AG04450 (cell line): ENCODE data around the gene AP3M1. TPM values are rescaled to one million over a fixed set of nuclear protein-coding genes. Genes with fewer than 3 reads are reported as not detected.

ENCODE experiments used
- CTCF ChIA-PET: fragments of 300-600, 350-600 bp; formaldehyde crosslinking; extraction: SDS; loops from one replicate; lab custom pipeline; 2022; ENCODE audit warnings: antibody characterized with exemption, inconsistent platforms; lab: Charles Lee
- POLR2A ChIA-PET: fragments of 350-600 bp; formaldehyde crosslinking; extraction: SDS; loops from one replicate; lab custom pipeline; 2021; ENCODE audit warnings: antibody characterized with exemption, inconsistent platforms; lab: Yijun Ruan, JAX
- DNase-seq: peaks from one replicate; pipeline ENCODE4 v3.0.0-alpha.2; 2011; ENCODE audit warnings: low read depth, low spot score
- H3K27ac ChIP-seq: one replicate; pipeline ENCODE4 v1.5.1; 2012; ENCODE audit warnings: low read depth, low read length, control low read depth
- H3K27me3 ChIP-seq: one replicate; pipeline ENCODE4 v1.6.0; 2012; ENCODE audit warnings: low read length; ENCODE audit not compliant: control insufficient read depth, insufficient read depth
- H3K4me3 ChIP-seq: 2 replicates; pipeline ENCODE4 v1.5.1; 2011; ENCODE audit warnings: mild to moderate bottlenecking, low read depth, low read length, control low read depth
- H3K9me3 ChIP-seq: 2 replicates; pipeline ENCODE4 v1.5.1; 2012; ENCODE audit warnings: low read length; ENCODE audit not compliant: control insufficient read depth, insufficient read depth
- polyA plus RNA-seq: library from polyadenylated mRNA; depleted of rRNA; stranded (reverse); fragments of >200 nt; gene quantifications from 2 replicates; pipeline ENCODE4 v1.2.3, GENCODE V29; 2011
- TF ChIP-seq, protein P1 (sequence below): IDR thresholded peaks from 2 replicates; pipeline ENCODE4 v1.5.1; 2011; ENCODE audit warnings: low read depth, low read length, control low read depth, inconsistent platforms

Gene AP3M1
- polyA plus RNA-seq, 1 experiment: 70.7 TPM

DNA sequence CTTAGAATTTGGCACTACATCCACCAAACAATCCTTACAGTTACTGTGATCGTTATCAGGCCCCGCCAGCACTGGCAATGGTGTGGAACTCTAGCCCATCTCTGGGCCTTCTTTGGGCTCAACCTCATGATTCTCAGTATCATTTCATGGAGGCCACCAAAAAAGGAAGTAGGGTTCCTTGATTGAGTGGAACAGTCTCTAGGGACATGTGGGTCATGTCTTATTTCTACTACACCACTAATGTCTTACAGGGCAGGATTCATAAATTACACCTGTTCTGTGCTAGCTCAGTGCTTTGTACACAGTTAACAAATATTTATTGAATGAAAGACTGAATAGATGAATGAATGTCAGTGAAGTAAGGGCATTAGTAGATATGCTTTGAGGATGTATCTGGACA is 53.9 kb downstream of the AP3M1 start:
- TF ChIP-seq, protein P1, sequence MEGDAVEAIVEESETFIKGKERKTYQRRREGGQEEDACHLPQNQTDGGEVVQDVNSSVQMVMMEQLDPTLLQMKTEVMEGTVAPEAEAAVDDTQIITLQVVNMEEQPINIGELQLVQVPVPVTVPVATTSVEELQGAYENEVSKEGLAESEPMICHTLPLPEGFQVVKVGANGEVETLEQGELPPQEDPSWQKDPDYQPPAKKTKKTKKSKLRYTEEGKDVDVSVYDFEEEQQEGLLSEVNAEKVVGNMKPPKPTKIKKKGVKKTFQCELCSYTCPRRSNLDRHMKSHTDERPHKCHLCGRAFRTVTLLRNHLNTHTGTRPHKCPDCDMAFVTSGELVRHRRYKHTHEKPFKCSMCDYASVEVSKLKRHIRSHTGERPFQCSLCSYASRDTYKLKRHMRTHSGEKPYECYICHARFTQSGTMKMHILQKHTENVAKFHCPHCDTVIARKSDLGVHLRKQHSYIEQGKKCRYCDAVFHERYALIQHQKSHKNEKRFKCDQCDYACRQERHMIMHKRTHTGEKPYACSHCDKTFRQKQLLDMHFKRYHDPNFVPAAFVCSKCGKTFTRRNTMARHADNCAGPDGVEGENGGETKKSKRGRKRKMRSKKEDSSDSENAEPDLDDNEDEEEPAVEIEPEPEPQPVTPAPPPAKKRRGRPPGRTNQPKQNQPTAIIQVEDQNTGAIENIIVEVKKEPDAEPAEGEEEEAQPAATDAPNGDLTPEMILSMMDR: no peak

DNA sequence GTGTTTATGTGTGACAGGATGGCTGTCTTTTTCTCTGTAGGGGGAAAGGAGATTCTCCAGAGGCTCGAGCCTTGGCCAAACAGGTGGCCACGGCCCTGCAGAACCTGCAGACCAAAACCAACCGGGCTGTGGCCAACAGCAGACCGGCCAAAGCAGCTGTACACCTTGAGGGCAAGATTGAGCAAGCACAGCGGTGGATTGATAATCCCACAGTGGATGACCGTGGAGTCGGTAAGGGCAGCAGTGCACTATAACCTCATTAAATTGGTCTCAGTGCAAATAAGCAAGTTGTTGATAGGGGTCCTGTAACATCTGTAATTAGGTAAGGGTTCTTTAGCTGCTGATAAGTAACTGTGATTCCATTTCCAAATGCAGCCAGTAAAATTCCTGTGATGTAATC is 56.4 kb downstream of the AP3M1 start:
- no peak for DNase-seq
- no peak overlapping the region for H3K4me3 ChIP-seq
- H3K9me3 ChIP-seq: no peaks in the 10 kb centered on the region
- POLR2A ChIA-PET: interaction anchor here (0.6 kb wide), 1 partner anchor 157 kb away, joined by 8 read pairs; no protein-coding TSS in a partner anchor
- H3K27me3 ChIP-seq: no peaks in the 10 kb centered on the region
- TF ChIP-seq, protein P1: no peak
- CTCF ChIA-PET: interaction anchor here (1.0 to 2.5 kb wide), 3 partner anchors 13 to 214 kb away, joined by 3 to 17 read pairs (median 4); no protein-coding TSS in a partner anchor
- no peak overlapping the region for H3K27ac ChIP-seq

More for the DNA sequence above, 53.9 kb downstream of the AP3M1 start:
- POLR2A ChIA-PET: no interaction called here
- Histone ChIP-seq H3K4me3 (no peak overlapping the region), H3K27ac (no peak overlapping the region), H3K27me3 (no peaks in the 10 kb centered on the region), H3K9me3 (no peaks in the 10 kb centered on the region)
- no peak for DNase-seq
- CTCF ChIA-PET: interaction anchor here (0.6 to 1.7 kb wide), 6 partner anchors 16 to 729 kb away, joined by 3 to 9 read pairs (median 4); partner anchors contain the start of gene KAT6B

DNA sequence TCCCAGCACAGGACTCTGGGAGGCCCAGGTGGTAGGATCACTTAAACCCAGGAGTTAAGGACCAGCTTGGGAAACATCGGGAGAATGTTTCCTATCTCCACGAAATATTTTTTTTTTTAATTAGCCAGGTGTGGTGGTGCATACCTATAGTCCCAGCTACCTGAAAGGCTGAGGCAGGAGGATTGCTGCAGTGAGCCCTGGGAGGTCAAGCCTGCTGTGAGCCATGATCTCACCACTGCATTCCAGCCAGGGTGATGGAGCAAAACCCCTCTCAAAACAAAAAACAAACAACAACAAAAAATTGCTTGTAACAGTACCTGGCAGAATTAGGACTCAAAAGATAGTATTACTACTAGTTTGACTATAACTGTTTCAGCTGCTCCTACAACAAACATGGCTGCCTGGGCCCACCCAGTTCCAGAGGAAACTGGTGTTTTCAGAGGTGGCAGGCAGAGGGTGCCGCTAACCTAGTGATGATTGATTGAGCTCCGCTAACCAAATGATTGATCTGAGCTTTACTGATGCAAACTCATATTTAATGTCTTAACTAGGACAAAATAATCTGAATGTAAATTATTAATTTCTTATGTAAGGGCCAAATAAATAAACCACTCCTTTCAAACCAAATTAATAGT is 57.0 kb downstream of the AP3M1 start:
- ChIA-PET POLR2A (interaction anchor here (0.6 kb wide), 1 partner anchor 261 kb away, joined by 4 read pairs; no protein-coding TSS in a partner anchor), CTCF (interaction anchor here (1.0 to 2.5 kb wide), 4 partner anchors 11 to 213 kb away, joined by 3 to 17 read pairs (median 4); no protein-coding TSS in a partner anchor)
- Histone ChIP-seq H3K9me3 (no peaks in the 10 kb centered on the region), H3K27me3 (no peaks in the 10 kb centered on the region), H3K27ac (no peak overlapping the region), H3K4me3 (no peak overlapping the region)
- TF ChIP-seq, protein P1: no peak
- no peak for DNase-seq

DNA sequence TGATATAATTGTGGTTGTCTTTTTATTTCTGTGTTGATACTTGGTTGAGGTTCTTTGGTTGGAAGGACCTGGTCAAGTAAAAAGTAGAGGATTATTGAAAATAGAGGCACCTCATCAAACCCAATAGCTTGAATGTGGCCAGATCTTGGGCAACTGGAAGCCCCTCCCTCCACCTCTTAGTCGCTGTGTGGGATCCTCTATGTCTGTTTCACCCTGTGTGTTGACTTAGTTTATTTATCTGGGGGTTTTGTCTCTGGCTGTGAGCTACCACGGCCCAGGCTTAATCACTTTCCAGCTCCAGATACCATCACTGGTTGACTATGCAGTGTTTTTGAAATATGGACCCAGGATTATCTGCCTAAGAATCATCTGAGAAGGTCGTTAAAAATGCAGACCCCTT is 58.3 kb downstream of the AP3M1 start:
- TF ChIP-seq, protein P1: no peak
- CTCF ChIA-PET: interaction anchor here (0.8 to 1.5 kb wide), 2 partner anchors 10 to 152 kb away, joined by 3 read pairs; no protein-coding TSS in a partner anchor

DNA sequence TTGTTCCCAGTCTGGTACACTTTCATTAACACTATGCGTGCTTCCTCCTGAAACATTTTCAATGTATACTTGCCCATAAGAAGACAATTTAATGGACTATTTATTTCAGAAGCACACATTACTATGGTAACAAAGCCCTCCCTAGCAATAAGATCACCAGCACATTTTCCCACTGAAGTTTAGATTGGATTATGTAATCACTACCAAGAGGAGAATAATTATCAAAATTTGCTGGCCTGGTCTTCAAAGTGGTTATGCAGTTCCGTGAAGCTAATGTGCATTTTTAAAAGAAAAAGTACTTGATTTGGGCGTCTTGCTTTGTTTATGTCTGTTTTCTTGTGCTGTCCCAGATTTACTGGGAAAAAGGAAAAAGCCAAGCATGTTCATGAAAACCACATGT is 61.9 kb downstream of the AP3M1 start:
- no peaks in the 10 kb centered on the region for H3K9me3 ChIP-seq
- no peak for DNase-seq
- CTCF ChIA-PET: interaction anchor here (1.9 kb wide), 1 partner anchor 7 kb away, joined by 10 read pairs; no protein-coding TSS in a partner anchor
- H3K27me3 ChIP-seq: no peaks in the 10 kb centered on the region
- TF ChIP-seq, protein P1: no peak
- POLR2A ChIA-PET: interaction anchor here (0.6 kb wide), 1 partner anchor 92 kb away, joined by 5 read pairs; no protein-coding TSS in a partner anchor
- no peak overlapping the region for H3K4me3 ChIP-seq
- H3K27ac ChIP-seq: no peak overlapping the region

More for the DNA sequence above, 58.3 kb downstream of the AP3M1 start:
- POLR2A ChIA-PET: no interaction called here
- Histone ChIP-seq H3K27me3 (no peaks in the 10 kb centered on the region), H3K4me3 (no peak overlapping the region), H3K27ac (no peak overlapping the region), H3K9me3 (no peaks in the 10 kb centered on the region)
- DNase-seq: no peak
